ENCODE results near the gene SLC39A7. TPM values are rescaled to one million over a fixed set of nuclear protein-coding genes. Genes with fewer than 3 reads are reported as not detected.

Gene SLC39A7
- total and polyA plus RNA-seq, 2 experiments from 2014 or later = 26.9 to 126 TPM

- Histone ChIP-seq H3K27ac (no peak overlapping the region), H3K4me1 (ENCODE audit: insufficient read depth) (no peaks in the 10 kb centered on the region), H3K36me3 (ENCODE audit: low read depth) (no peaks in the 10 kb centered on the region), H4K20me1 (ENCODE audit: insufficient read depth) (no peaks in the 10 kb centered on the region), H3F3A (ENCODE audit: insufficient read depth) (no peaks in the 10 kb centered on the region), H3K9me3 (ENCODE audit: low read depth) (no peaks in the 10 kb centered on the region), H3K4me2 (ENCODE audit: unreplicated experiment) (no peak overlapping the region), H3K27me3 (replicated peaks; ENCODE audit: insufficient read depth) (no peaks in the 10 kb centered on the region), H3K4me3 (no peak overlapping the region), H3K9ac (no peak overlapping the region), H3K79me2 (ENCODE audit: insufficient read depth) (no peaks in the 10 kb centered on the region), H3K9me2 (ENCODE audit: insufficient read depth) (no peaks in the 10 kb centered on the region), H2AFZ (no peak overlapping the region)
- TF ChIP-seq EZH2 (IDR thresholded peaks at IDR 0.05; ENCODE audit: insufficient read depth, poor library complexity, severe bottlenecking) = no peak
- TF ChIP-seq EZH2phosphoT487 (IDR thresholded peaks at IDR 0.05; ENCODE audit: insufficient read depth, low read depth) = no peak
- WGBS, 2 experiments (ENCODE audit: low coverage in 1 of 2, low lambda C conversion rate in 2 of 2, missing lambda C conversion rate in 2 of 2) = 68 to 76% methylated on average over 4 to 6 of the region's 6 CpGs
- in situ Hi-C loops (cut with MboI) = no loop called here
- DNase-seq = no peak
These were observed 34.3 kb upstream of the SLC39A7 start for GRCh38 chr6:33166363-33166762.

GRCh38 chr6:33166811-33167210 is 33.9 kb upstream of the SLC39A7 start:
- H4K20me1 ChIP-seq (ENCODE audit: insufficient read depth) = no peaks in the 10 kb centered on the region
- H3K79me2 ChIP-seq (ENCODE audit: insufficient read depth) = no peaks in the 10 kb centered on the region
- no peak overlapping the region for H3K4me3 ChIP-seq
- no peak for TF ChIP-seq EZH2 (IDR thresholded peaks at IDR 0.05; ENCODE audit: insufficient read depth, poor library complexity, severe bottlenecking)
- no peak for TF ChIP-seq EZH2phosphoT487 (IDR thresholded peaks at IDR 0.05; ENCODE audit: insufficient read depth, low read depth)
- no peak overlapping the region for H2AFZ ChIP-seq
- no peak overlapping the region for H3K27ac ChIP-seq
- no peak for DNase-seq
- no peak overlapping the region for H3K9ac ChIP-seq
- H3K36me3 ChIP-seq (ENCODE audit: low read depth) = no peaks in the 10 kb centered on the region
- no peaks in the 10 kb centered on the region for H3K9me2 ChIP-seq (ENCODE audit: insufficient read depth)
- 76 to 92% methylated on average over 7 of the region's 7 CpGs for WGBS, 2 experiments (ENCODE audit: low coverage in 1 of 2, low lambda C conversion rate in 2 of 2, missing lambda C conversion rate in 2 of 2)
- H3K4me2 ChIP-seq (ENCODE audit: unreplicated experiment) = no peak overlapping the region
- in situ Hi-C loops (cut with MboI) = no loop called here
- no peaks in the 10 kb centered on the region for H3K27me3 ChIP-seq (replicated peaks; ENCODE audit: insufficient read depth)
- H3K9me3 ChIP-seq (ENCODE audit: low read depth) = no peaks in the 10 kb centered on the region
- H3F3A ChIP-seq (ENCODE audit: insufficient read depth) = no peaks in the 10 kb centered on the region
- H3K4me1 ChIP-seq (ENCODE audit: insufficient read depth) = no peaks in the 10 kb centered on the region

- TF ChIP-seq EZH2phosphoT487 (IDR thresholded peaks at IDR 0.05; ENCODE audit: insufficient read depth, low read depth) = no peak
- no peak for TF ChIP-seq EZH2 (IDR thresholded peaks at IDR 0.05; ENCODE audit: insufficient read depth, poor library complexity, severe bottlenecking)
- no peaks in the 10 kb centered on the region for H3K27me3 ChIP-seq (replicated peaks; ENCODE audit: insufficient read depth)
- H3K9ac ChIP-seq = no peak overlapping the region
- H3K36me3 ChIP-seq (ENCODE audit: low read depth) = no peaks in the 10 kb centered on the region
- no peaks in the 10 kb centered on the region for H3K9me2 ChIP-seq (ENCODE audit: insufficient read depth)
- no peak overlapping the region for H3K27ac ChIP-seq
- in situ Hi-C loops (cut with MboI) = no loop called here
- H3K9me3 ChIP-seq (ENCODE audit: low read depth) = no peaks in the 10 kb centered on the region
- H3K4me1 ChIP-seq (ENCODE audit: insufficient read depth) = no peaks in the 10 kb centered on the region
- no peak overlapping the region for H3K4me2 ChIP-seq (ENCODE audit: unreplicated experiment)
- WGBS, 2 experiments (ENCODE audit: low coverage in 1 of 2, low lambda C conversion rate in 2 of 2, missing lambda C conversion rate in 2 of 2) = 65 to 66% methylated on average over 17 to 19 of the region's 19 CpGs
- H2AFZ ChIP-seq = no peak overlapping the region
- no peaks in the 10 kb centered on the region for H3K79me2 ChIP-seq (ENCODE audit: insufficient read depth)
- no peaks in the 10 kb centered on the region for H3F3A ChIP-seq (ENCODE audit: insufficient read depth)
- H3K4me3 ChIP-seq = no peak overlapping the region
- DNase-seq = no peak
- H4K20me1 ChIP-seq (ENCODE audit: insufficient read depth) = no peaks in the 10 kb centered on the region
These were observed 33.0 kb upstream of the SLC39A7 start for GRCh38 chr6:33167374-33168283.

- no peaks in the 10 kb centered on the region for H3K9me3 ChIP-seq (ENCODE audit: low read depth)
- H3K9me2 ChIP-seq (ENCODE audit: insufficient read depth) = no peaks in the 10 kb centered on the region
- no peaks in the 10 kb centered on the region for H3K36me3 ChIP-seq (ENCODE audit: low read depth)
- H4K20me1 ChIP-seq (ENCODE audit: insufficient read depth) = no peaks in the 10 kb centered on the region
- H3K27ac ChIP-seq = no peak overlapping the region
- no peak for DNase-seq
- no peak overlapping the region for H3K9ac ChIP-seq
- no peak overlapping the region for H3K4me3 ChIP-seq
- H3K4me2 ChIP-seq (ENCODE audit: unreplicated experiment) = no peak overlapping the region
- WGBS, 2 experiments (ENCODE audit: low coverage in 1 of 2, low lambda C conversion rate in 2 of 2, missing lambda C conversion rate in 2 of 2) = 53 to 70% methylated on average over 2 to 6 of the region's 6 CpGs
- no peaks in the 10 kb centered on the region for H3K27me3 ChIP-seq (replicated peaks; ENCODE audit: insufficient read depth)
- TF ChIP-seq EZH2 (IDR thresholded peaks at IDR 0.05; ENCODE audit: insufficient read depth, poor library complexity, severe bottlenecking) (no peak), EZH2phosphoT487 (IDR thresholded peaks at IDR 0.05; ENCODE audit: insufficient read depth, low read depth) (no peak)
- H3K79me2 ChIP-seq (ENCODE audit: insufficient read depth) = no peaks in the 10 kb centered on the region
- H3F3A ChIP-seq (ENCODE audit: insufficient read depth) = no peaks in the 10 kb centered on the region
- no peak overlapping the region for H2AFZ ChIP-seq
- no peaks in the 10 kb centered on the region for H3K4me1 ChIP-seq (ENCODE audit: insufficient read depth)
- in situ Hi-C loops (cut with MboI) = no loop called here
These were observed 32.4 kb upstream of the SLC39A7 start for GRCh38 chr6:33168284-33168601.
